IPS-NIHi11 (cell line): ENCODE measurements around the gene MEGF11.

Experiments
- DNase-seq: peaks from one replicate; pipeline ENCODE4 v3.0.0; 2012; ENCODE audit warnings: mixed read lengths, low spot score

MEGF11 gene

DNA sequence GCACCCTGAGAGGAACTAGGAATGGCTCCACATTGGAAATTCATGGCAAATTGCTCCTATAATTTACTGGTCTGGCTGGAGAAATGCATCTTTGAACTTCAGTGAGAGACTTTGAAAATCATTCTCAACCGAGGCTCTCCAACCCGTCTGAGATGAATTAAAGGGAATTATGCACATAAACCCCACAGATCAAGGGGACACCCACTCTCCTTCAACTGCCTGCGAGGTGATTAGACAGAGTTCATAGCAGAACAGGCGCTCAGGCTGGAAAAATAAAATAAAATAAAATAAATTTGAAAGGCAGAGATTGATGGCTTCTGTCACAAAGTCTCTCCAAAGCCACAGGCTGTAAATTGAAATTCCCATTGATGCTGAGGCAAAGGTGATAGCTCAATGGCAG is 37.7 kb downstream of the MEGF11 start:
- no peak for DNase-seq

DNA sequence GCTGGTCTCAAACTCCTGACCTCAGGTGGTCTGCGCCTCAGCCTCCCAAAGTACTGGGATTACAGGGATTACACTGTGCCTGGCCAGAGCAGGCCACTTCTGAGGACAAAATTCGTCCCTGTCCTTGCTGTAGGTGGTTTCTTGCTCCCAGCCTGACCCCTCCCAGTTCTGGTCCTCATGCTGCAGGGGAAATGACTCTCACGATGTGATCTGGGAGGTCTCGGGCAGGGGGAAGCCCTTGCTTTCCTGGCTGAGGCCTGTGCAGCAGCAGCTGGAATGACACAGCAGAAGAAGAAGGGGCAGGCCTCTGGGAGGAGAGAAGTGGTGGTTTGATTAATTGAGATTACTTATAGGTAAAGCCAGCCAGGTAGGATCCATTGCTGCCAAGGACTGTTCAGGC is 39.3 kb downstream of the MEGF11 start:
- no peak for DNase-seq

DNA sequence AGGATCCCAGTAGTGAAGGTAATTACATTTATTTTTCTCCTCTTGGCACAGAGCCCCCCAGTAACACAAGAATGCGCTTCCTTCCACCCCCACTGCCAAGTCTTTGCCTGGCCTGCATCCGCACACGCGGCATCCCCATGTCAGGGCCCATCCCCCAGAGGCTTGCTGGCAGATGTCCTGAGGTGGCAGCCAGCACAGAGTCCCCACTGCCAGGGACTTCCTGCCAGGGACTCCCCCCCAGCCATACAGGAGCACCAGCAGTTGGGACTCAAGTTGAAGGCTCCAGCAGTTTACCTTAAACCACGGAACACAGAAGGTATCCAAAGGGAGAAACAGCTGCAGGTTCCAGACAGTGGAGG is 41.0 kb downstream of the MEGF11 start:
- no peak for DNase-seq

DNA sequence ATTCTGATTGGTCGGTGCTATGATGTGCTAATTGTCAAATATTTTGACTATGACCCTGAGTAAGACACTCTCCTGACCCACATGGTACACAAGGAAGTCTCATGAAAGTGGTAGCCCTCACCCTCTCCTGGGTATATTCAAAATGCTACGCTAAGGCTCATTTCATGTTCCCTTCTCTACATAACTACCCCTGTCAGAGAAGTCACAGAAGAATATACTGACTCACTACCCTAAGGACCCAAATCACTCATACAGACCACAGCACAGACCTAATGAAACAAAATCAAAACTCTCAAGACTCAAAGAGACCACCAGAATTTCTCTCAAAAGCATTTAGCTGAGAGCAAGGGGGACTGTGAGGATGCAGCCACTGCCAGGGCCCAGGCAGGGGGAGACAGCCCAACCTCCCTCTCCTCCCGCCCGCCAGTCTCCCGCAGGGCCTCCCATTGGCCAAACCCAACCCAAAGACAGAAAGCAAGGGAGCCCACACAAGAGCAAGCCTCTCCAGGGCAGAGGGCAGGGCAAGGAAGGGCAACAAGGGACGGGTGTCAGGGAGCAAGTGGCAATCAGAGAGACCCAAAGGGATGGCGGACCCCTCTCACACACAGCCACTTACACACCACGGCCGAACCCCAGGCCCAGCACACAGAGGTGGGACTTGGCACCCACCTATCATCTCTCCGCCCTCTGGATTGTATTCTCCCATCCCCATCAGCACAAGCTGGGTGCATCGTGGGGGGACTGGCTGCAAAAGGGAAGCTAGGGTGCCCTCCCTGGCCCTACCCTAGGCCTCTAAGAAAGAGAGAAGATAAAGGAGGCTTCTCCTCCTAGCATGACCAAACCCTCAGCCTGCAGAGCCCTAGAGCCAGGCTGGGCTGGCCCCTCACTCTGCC is 41.6 kb downstream of the MEGF11 start:
- peak; percentile 47 for DNase-seq

DNA sequence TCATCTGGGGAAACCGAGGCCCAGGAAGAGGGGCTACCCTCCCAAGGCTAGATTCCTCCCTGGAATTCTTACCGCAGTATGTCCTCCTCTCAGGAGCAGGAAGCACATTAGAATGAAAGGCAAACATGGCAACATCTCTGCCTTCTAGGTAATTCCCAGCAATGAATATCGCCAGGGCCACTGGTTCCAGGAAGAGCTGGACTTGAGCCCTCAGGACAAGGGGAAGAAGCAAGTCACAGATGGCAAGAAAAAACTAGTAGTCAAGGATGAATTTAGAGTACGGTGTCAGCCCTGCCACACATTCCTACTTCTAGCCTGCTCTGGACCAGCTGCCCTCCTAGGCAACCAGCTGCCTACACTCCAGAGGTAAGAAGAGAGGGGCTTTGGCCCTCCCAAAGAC is 42.9 kb downstream of the MEGF11 start:
- no peak for DNase-seq

DNA sequence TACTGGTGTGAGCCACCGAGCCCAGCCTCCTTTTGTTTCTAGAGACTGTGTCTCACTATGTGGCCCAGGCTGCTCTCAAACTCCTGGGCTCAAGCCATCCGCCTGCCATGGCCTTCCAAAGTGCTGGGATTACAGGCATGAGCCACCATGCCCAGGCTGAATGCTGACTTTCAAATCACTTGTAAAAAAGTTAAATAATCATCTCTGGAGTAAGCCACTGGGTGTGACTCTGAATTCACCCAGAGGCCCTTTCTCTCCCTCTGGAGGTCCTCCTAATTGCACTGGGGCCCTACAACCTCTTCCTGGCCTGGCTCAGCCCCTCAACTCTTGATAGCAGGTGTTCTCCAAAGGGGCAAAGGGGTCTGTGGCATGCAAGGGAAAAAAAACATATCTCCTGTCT is 54.8 kb downstream of the MEGF11 start:
- no peak for DNase-seq

DNA sequence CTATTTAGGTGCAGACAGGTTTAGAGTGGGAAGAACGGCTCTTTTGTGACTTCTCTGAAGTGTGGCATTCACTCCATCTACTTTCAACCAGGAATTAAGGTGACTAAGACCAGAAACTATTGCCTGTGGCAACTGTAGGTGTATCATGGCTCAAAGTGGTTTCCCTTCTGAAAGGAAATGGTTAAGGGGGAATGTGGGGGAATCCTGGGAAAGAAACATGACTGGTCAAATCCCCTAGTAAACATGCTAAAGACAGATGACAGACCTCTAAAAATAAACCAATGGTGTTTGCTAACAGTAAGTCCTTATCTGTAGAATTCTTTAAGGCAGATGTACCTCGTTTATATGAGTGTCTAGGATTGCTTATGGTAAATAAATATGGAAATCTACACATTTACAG is 56.9 kb downstream of the MEGF11 start:
- no peak for DNase-seq

DNA sequence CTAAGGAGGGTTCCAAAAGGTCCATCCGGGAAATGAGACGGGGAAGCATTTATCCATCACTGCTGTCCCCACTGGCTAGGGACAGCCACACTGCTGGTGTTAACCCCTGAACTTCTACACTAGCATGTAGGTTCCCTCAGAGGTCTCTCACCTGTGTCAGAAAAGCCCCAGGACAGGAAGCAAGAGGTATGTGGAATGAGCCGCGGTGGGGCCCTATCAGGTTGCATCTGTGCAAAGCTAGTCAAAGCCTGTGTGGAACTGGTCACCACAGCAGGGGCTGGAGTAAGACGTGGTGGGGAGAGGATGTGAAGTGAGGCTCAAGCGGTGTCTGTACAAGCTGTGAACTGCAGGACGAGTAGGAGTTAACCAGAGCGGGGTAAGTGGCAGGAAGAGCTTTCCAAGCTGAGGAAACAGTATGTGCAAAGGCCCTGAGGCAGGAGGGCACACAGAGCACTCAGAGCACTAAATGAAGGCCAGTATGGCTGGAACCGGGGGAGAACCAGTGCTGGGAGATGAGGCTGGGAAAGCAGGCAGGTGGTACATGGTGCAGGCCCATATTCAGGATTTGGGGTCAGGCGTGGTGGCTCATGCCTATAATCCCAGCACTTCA is 57.8 kb downstream of the MEGF11 start:
- no peak for DNase-seq

DNA sequence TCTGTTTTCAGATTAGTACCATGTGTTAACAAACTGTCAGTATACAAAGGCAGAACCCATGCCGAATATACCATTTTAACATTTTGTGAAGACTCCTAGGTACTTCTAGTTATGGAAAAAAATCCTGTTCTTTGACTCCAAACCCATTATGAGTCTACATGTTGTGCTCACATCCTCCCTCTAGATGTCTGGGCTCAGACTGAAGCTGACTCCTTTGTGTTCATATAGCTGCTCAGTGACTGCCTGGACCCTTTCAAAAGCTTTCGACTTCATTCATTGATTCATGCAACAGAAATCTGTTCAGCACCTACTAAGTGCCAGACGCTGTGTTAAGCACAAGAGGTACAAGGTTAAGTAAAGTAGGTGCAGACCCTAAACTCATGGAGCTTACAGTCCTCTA is 60.5 kb downstream of the MEGF11 start:
- no peak for DNase-seq

DNA sequence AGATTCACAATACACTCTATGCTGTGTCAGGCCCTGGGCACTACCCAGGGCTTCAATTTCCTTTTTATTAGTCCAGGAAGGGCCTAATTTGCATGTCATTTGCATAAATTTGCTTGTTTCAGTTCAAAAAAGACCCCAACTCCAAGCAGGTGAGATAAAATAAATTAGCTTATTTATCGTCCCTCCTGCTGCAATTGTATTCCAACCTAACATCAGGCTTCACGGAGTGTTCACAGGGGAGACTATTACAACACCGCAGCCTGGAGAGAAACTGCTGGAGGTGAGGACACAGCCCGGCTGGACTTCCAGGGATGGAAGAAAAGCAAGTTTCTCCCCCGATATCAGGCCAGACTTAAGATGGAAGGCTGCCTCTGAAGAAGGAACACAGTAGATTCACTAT is 62.8 kb downstream of the MEGF11 start:
- no peak for DNase-seq

DNA sequence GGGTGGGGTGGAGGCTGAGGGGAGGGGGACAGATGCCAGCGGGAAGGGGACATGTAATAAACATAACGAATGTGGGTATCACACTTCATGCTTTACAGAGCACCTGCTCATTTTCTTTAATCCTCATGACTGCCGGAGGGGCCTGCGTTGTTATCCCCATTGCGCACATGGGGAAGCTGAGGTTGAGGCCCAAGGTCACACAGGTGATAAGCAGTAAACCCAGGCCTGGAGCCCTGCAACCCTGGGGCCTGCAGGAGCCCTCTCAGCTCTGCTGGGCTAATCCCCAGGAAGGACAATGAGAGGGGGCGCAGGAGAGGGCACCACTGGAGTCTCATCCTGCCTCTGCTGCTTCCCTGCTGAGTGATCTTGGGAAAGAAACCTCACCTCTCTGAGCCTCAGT is 64.3 kb downstream of the MEGF11 start:
- DNase-seq, result no peak

DNA sequence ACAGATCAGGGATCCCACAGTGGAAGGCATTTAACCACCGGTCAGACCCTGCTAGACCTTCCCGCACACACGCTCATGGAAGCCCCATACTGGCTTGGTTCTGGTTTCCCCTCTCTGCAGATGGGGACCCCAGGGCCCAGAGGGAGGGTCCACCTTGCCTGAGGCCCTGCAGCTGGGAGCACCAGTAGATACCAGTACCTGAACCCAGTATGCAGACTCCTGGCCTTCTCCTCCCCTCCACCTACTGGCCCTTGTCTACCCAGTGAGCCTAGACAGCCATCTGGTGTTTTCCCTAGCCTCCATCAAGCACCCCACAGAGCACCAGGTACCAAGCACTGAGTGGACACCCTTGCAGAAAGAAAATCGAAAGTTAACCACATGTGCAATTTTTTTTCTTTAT is 65.1 kb downstream of the MEGF11 start:
- DNase-seq, result no peak

DNA sequence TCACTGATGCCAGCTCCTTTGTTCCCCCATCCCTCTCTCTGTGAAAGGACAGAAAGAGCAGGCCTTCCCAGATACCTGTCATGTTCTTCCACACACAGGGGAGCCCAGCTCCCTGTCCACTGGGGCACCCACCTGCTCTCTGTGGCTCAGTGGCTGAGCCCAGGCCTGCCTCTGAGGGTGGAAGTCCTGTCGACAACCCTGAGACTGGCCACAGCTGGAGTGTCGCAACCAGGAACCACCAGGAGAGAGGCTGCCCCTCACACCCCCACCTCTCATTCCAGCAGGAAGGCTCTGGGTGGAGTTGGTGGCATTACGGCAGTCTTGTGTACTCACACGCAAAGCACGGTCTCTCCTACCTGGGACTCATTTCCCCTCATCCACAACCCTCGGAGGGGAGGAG is 66.3 kb downstream of the MEGF11 start:
- DNase-seq, result no peak

DNA sequence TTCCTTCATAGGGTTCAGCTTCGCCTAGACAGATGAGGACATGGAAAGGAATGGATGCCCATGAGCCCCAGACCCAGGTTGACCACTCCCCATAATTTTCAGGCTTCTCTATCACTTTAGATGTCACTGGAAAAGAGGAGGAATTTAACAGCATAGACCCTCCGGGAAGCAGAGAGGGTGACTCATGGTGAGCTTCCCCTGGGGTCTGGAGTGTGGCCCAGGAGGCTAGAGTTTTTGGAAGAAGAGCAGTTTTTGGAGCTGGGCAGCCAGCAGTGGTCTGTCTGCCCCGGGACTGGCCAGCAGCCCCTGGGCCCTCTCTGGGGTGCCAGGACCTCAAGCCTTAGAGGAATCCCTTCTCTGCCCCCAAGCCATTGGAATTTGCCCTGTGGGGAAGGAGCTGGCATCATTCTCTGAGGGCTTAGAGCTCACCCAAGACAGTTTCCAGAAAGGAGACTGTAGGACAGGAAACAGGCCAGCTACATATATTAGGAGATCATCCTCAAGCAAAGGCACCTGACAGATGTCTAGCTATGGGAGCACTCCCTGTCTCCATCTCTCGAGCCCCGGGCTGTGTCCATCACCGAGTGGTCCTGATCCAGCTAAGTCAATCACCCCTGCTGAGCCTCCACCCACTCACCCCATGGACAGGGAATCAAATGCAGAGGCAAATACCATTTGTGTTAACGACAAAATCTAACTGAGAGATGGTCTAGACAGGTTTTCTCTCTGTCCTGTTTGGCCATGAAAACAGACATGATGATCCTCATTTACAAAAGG is 67.3 kb downstream of the MEGF11 start:
- DNase-seq, result no peak

DNA sequence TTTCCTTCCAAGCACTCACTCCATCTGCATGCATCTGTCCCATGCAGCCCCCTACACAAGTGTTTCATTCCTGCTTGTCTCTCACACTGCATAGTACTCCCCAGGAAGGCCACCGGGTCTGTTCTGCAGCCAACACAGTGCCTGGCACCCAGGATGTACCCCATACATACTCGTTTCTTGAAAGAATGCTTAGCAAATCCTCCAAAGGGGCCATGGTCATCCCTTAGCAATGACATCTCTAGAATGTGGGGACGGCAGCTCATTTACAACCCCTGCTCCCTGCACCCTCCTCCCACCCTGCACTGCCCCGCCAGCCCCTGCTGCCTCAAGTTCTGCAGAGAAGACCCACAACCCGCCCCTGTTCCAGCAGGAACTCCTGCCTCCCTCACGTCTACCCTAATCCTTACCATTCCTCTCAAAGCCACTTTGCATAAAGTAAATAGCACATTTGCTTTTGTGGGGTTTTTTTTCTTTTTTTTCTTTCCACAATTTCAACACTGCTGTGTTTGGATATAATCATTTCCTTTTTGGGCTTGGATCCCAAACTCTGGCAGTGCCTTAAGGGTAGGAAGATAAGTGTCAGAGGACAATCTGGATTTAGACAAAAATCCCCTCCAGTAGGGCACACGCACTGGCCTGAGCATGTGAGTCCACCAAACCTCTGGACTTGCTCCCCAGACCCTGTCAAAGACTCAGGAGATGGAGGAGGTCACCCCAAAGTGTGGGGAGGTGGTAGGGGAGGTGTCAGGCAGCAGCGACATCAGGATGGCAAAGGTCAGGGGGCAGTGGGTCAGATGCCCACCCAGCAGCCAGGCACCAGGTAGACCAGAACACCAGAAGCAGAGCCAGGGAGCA is 68.4 kb downstream of the MEGF11 start:
- DNase-seq, result no peak

DNA sequence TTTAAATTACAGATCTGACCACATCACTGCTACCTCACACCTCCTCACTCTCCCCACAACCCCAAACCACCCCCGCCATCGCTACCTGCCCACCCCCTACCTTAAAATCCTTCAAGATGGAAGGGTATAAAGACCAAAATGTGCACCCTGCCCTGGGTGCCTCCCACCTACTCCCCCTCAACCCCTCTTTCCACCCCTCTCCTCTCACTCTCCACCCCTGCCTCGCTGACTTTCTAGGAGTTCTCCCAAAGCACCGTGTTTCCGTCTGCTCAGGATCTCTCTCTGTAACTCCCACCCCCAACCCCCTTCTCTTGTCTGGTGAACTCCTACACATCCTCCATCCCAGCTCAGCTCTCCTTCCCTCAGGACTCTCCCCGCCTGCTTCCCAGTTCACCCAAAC is 69.1 kb downstream of the MEGF11 start:
- DNase-seq, result no peak

DNA sequence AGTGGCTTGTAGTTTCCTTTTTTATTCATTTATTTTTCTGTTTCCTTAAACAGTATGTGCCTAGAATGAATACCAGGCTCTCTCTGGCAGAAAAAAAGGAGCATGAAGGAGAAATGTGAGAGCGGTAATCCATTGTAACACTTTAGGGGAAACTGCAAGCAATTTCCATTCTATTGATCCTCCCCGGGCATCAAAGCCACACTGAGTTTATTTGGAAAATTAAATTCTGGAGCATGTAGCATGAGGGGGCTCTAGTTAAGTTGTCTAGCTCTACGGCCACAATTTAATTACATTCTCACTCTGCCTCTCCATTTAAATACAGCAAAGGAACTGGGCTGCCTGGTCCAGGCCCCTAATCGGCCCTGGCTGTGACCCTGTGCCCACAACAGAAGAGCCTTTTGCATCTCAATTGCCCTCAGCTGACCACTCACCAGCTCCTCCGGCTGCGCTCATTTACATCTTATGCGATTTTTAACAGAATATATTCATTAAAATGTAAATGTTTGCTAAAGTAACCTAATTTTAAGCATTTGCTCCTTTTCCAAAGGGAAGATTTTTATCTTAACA is 72.9 kb downstream of the MEGF11 start:
- peak; percentile 55 for DNase-seq

DNA sequence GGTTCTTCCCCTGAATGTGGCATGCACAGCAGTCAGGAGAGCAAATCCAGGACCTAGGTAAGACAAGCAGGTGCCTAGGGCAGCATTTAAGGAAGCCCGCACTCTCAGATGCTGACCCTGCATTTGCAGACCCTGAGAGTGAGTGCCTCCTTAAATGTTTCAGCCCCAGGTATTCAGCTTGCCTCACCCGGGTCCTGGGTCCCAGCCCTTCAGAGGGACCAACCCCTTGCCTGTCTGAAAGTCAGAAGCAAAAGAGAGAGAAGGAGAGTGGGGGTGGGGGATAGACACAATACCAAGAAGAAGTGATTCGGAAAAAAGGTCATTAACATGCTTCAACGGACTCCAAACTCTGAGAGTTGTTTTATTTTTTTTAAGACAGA is 75.0 kb downstream of the MEGF11 start:
- peak; percentile 58 for DNase-seq

DNA sequence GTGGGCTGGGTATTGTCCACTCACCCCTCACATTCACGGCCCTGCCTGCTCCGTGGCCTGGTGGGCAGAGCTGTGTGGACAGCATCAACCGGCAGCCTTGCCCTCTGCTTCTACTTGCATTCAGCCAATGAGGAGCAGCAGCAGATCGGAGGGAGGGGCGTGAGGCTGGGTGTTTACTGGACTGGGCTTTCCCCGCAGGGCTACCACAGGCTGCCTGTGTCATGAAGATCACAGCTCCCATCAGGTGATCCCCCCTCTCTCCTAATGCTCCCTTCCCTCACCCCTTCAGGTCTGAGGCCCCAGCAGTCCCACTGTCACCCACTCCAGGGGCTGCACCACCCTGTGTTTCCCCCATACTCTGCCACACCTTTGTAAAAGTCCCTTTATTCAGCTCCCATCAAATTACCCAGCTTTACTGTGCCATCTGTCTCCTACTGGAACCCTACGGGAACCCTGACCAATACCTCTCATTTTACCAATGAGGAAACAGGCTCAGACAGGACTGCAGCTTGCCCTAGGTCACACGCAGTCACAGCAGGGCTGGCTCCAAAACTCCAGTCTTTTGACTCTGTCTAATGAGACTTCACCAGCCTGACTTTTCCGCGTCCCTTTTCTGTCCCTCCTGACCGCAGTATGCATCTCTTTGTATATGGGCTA is 81.1 kb downstream of the MEGF11 start:
- peak; percentile 64 for DNase-seq

DNA sequence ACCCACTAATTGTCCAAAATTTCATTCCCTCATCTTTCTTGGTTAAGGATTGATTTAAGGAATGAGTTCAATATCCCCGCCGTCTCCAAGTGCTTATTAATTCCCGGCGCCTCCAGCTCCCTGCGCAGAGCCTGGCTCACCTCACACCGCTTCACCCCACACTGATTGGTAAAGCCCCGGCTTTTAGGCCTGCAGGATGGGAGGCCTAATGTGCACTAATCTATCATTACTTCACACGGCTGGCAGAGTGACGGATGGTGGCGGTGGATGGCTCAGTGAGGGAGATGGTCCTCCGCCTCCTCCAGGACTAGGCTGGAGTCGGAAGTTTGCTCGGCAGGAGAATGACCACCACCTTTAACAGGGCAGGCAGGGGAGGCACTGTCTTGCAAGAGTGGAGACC is 81.7 kb downstream of the MEGF11 start:
- DNase-seq, result no peak

DNA sequence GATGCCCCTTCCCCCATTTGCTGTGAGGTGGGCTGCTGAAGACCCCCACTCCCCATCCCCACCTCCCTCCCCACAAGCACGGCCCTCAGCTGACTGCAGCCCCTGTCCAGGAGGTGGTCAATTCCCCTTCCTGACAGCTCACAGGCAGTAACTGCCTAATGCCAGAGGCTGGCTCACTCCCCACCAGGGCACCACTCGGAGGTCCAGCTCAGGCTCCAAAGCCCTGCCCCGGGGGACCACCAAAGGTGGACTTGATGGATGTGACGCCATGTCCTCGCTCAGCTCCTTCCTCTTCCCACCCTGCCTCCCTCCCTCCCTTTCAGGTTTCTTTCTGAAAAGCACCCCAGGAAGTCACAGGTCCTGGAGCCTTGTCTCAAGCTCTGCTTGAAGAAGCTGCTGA is 82.8 kb downstream of the MEGF11 start:
- DNase-seq, result no peak
